Thyroid gland (tissue), 4 donors: ENCODE measurements around the gene STOX1.
"Not testable (repeated sequence)": the region's sequence is repeated elsewhere in the genome, so short reads cannot be mapped to it uniquely, and the experiment has no call there.

Experiments used
- CTCF ChIP-seq, 6 experiments: fragments of 200-600 bp in 3 of 6; fragments of 450-650 bp in 3 of 6; sonication (generic) in 3 of 6; IDR thresholded peaks; one replicate each; pipeline ENCODE4 v1.5.1; 2016 to 2019; ENCODE audit warnings: antibody characterized with exemption in 6 of 6, mild to moderate bottlenecking in 2 of 6, inconsistent platforms in 1 of 6, moderate library complexity in 1 of 6
- POLR2A ChIP-seq, 2 donors: fragments of 450-650 bp; IDR thresholded peaks; one replicate each; pipeline ENCODE4 v1.6.1; 2017; ENCODE audit warnings: antibody characterized with exemption in 2 of 2, mild to moderate bottlenecking in 2 of 2, moderate library complexity in 1 of 2

- TF ChIP-seq POLR2A, CTCF (IDR thresholded peaks at IDR 0.05): not testable (repeated sequence)
These were observed 13.3 kb downstream of the STOX1 start for GRCh38 chr10:68840650-68841049.
